Measurements from ENCODE around the gene WNT11. TPM values are rescaled to one million over a fixed set of nuclear protein-coding genes. Genes with fewer than 3 reads are reported as not detected.

Gene WNT11
- total and polyA plus RNA-seq, 5 experiments from 2014 or later = 0.09 to 0.81 (median 0.24) TPM; not detected in 2

DNA sequence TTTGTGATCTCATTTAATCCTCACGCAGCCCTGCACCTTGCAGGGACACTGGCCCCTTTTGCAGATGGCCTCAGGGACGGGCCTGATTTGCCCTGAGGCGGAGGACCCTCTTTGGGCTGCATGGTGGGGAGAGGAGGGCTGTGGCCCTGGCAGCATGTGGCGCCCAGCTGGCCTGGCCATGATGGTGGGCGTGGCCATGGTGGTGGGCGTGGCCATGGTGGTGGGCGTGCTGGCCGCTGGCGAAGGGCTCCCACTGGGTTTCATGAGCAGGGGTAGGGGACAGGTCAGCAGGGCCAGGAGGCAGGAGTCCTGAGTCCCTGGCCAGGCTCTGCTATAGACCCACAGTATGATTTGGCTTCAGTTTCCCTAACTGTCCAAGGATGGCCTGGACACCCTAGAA lies 13.1 kb downstream of the WNT11 start:
- Mint-ChIP-seq H3K27ac (no peak overlapping the region), H3K27me3 (no peaks in the 10 kb centered on the region), H3K36me3 (no peaks in the 10 kb centered on the region), H3K4me1 (no peaks in the 10 kb centered on the region), H3K9me3 (no peaks in the 10 kb centered on the region), H3K4me3 (no peak overlapping the region)
- DNase-seq (no peak), ATAC-seq (no peak)
- POLR2A ChIA-PET = no interaction called here

- DNase-seq = no peak
- ATAC-seq = no peak
- Mint-ChIP-seq H3K4me1 (no peaks in the 10 kb centered on the region), H3K27me3 (no peaks in the 10 kb centered on the region), H3K4me3 (no peak overlapping the region), H3K36me3 (no peaks in the 10 kb centered on the region), H3K9me3 (no peaks in the 10 kb centered on the region), H3K27ac (no peak overlapping the region)
- POLR2A ChIA-PET = no interaction called here
These were observed 15.9 kb downstream of the WNT11 start for GRCh38 chr11:76190376-76190775.

- Mint-ChIP-seq H3K27me3 (no peaks in the 10 kb centered on the region), H3K9me3 (no peaks in the 10 kb centered on the region), H3K36me3 (no peaks in the 10 kb centered on the region), H3K4me3 (no peak overlapping the region), H3K27ac (peak overlapping the region in 1 of 10 donors; percentile 36), H3K4me1 (no peaks in the 10 kb centered on the region)
- ATAC-seq = no peak
- no peak for DNase-seq
- POLR2A ChIA-PET = no interaction called here
These were observed 16.6 kb downstream of the WNT11 start for GRCh38 chr11:76189682-76190081.

- ATAC-seq (no peak), DNase-seq (no peak)
- Mint-ChIP-seq H3K36me3 (no peaks in the 10 kb centered on the region), H3K4me3 (no peak overlapping the region), H3K27me3 (no peaks in the 10 kb centered on the region), H3K9me3 (no peaks in the 10 kb centered on the region), H3K27ac (peak overlapping the region in 1 of 10 donors; percentile 53), H3K4me1 (no peaks in the 10 kb centered on the region)
- POLR2A ChIA-PET = no interaction called here
These were observed 17.4 kb downstream of the WNT11 start for GRCh38 chr11:76188873-76189272.

DNA sequence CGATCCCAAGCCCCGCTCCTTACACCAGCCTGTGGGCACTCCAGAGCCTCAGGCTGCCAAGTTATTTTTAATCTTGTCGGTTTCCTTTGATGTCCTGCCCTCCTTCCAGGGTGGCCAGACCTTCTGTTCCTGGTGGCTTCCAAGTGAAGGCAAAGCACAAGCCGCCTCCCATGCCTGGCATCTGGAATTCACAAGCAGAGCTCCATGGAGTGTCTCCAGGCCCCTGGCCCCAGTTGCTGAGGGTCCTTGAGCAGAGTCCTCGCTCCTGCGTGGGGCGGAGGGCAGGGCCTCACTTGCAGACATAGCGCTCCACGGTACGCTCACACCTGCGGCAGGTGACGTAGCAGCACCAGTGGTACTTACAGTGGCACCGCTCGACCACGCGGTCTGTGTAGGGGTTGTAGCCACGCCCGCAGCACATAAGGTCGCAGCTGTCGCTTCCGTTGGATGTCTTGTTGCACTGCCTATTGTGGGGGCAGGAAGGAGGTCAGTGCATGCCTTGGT lies 19.5 kb downstream of the WNT11 start:
- peaks cover 0 to 2% (median 0%) of the 10 kb centered on the region in 5 donors for H3K27me3 Mint-ChIP-seq
- POLR2A ChIA-PET = no interaction called here
- ATAC-seq = no peak

DNA sequence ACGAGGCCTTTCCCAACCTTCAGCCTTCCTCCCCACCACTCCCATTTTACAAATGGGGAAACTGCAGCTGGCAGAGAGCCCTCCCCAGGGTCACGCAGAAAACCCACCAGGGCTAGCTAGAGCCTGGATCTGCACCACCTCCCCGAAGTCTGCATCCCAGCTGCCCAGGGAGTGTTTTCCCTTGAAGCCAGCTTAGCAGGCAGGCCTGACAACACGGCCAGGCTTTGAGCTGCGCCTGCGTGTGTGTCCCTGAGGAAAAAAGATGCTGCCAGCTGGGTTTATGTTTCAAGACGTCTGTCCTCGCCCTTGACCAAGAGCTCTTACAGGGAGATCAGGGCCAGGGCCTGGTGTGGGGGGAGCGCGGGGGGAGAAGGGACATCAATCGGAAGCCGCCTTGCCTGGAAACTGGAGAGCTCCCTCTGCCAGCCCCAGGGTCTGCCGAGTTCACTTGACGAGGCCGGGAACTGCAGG lies 20.3 kb downstream of the WNT11 start:
- Mint-ChIP-seq H3K27ac (no peak overlapping the region), H3K27me3 (peaks cover 0 to 2% (median 0%) of the 10 kb centered on the region in 5 donors), H3K9me3 (no peaks in the 10 kb centered on the region), H3K4me1 (no peaks in the 10 kb centered on the region), H3K4me3 (no peak overlapping the region), H3K36me3 (no peaks in the 10 kb centered on the region)
- POLR2A ChIA-PET = no interaction called here
- ATAC-seq = no peak
- DNase-seq = no peak

More for the DNA sequence above, 19.5 kb downstream of the WNT11 start:
- Mint-ChIP-seq H3K4me3 (no peak overlapping the region), H3K36me3 (no peaks in the 10 kb centered on the region), H3K9me3 (no peaks in the 10 kb centered on the region), H3K4me1 (no peaks in the 10 kb centered on the region), H3K27ac (no peak overlapping the region)
- no peak for DNase-seq

GRCh38 chr11:76185511-76185910 lies 20.8 kb downstream of the WNT11 start:
- H3K9me3 Mint-ChIP-seq = no peaks in the 10 kb centered on the region
- no peak overlapping the region for H3K4me3 Mint-ChIP-seq
- POLR2A ChIA-PET = no interaction called here
- H3K36me3 Mint-ChIP-seq = no peaks in the 10 kb centered on the region
- DNase-seq (no peak), ATAC-seq (no peak)
- peak overlapping the region in 1 of 10 donors; percentile 74 for H3K27ac Mint-ChIP-seq
- no peaks in the 10 kb centered on the region for H3K4me1 Mint-ChIP-seq
- H3K27me3 Mint-ChIP-seq = peaks cover 0 to 2% (median 0%) of the 10 kb centered on the region in 5 donors

- ATAC-seq (no peak), DNase-seq (no peak)
- Mint-ChIP-seq H3K4me3 (no peak overlapping the region), H3K9me3 (no peaks in the 10 kb centered on the region), H3K4me1 (no peaks in the 10 kb centered on the region), H3K27me3 (peaks cover 0 to 2% (median 0%) of the 10 kb centered on the region in 5 donors), H3K27ac (peak overlapping the region in 1 of 10 donors; percentile 60), H3K36me3 (no peaks in the 10 kb centered on the region)
- POLR2A ChIA-PET = no interaction called here
These were observed 21.7 kb downstream of the WNT11 start for GRCh38 chr11:76184551-76184993.

DNA sequence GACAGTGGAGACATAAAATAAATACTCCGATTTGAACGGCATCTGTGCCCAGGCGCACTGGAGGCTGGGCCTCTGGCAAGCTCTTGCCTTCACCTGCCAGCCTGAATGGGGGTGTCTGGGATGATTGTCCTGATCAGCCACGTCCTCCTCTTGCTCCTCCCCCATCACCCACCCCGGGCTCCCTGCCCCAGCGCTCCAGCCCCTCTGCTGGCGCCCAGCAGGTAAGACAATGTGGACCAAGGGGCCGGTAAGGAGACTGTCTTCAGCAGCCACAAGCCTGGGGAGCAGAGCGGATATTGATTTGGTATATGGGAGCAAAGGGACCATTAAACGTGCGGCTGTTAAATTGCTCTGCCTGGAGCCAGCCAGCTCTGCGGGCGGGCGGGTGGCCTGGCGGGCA lies 24.9 kb downstream of the WNT11 start:
- no peaks in the 10 kb centered on the region for H3K4me1 Mint-ChIP-seq
- no peak for DNase-seq
- no peak overlapping the region for H3K4me3 Mint-ChIP-seq
- no peak for ATAC-seq
- POLR2A ChIA-PET = interaction anchor here (0.6 kb wide), 1 partner anchor 44 kb away, joined by 3 read pairs; no protein-coding TSS in a partner anchor
- no peaks in the 10 kb centered on the region for H3K36me3 Mint-ChIP-seq
- H3K9me3 Mint-ChIP-seq = no peaks in the 10 kb centered on the region
- H3K27ac Mint-ChIP-seq = no peak overlapping the region
- peaks cover 0 to 4% (median 0%) of the 10 kb centered on the region in 5 donors for H3K27me3 Mint-ChIP-seq

- H3K27me3 Mint-ChIP-seq = peaks cover 0 to 4% (median 0%) of the 10 kb centered on the region in 5 donors
- DNase-seq = no peak
- ATAC-seq = no peak
- H3K36me3 Mint-ChIP-seq = no peaks in the 10 kb centered on the region
- H3K9me3 Mint-ChIP-seq = no peaks in the 10 kb centered on the region
- POLR2A ChIA-PET = no interaction called here
- H3K4me1 Mint-ChIP-seq = no peaks in the 10 kb centered on the region
- no peak overlapping the region for H3K27ac Mint-ChIP-seq
- no peak overlapping the region for H3K4me3 Mint-ChIP-seq
These were observed 27.2 kb downstream of the WNT11 start for GRCh38 chr11:76179147-76179546.

DNA sequence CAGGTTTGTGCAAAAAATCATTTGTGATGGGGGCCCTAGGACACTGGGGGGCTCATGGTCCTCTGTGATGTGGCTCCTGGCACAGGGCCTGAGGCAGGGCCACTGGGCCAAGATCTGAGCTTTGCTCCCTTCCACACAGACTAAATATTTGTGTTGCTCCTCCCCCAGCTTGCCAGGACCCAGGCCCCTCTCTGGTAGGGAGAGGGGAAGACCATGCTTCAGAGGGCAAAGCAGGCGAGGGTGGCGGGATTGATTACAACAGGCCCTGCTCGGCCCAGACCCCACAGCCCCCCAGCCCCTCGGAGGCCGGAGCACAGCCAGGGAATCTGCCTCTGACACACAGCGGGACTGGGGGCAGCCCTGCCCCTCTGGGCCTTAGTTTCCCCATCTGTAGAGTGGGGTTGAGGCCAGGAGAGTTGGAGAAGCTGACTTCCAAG lies 29.0 kb downstream of the WNT11 start:
- POLR2A ChIA-PET = no interaction called here
- Mint-ChIP-seq H3K4me1 (peaks cover 0 to 4% (median 2%) of the 10 kb centered on the region in 4 donors), H3K9me3 (no peaks in the 10 kb centered on the region), H3K4me3 (no peak overlapping the region), H3K27me3 (peaks cover 0 to 3% (median 0%) of the 10 kb centered on the region in 5 donors), H3K36me3 (no peaks in the 10 kb centered on the region), H3K27ac (no peak overlapping the region)
- ATAC-seq = no peak
- no peak for DNase-seq

GRCh38 chr11:76176463-76176862 lies 29.8 kb downstream of the WNT11 start:
- Mint-ChIP-seq H3K27ac (no peak overlapping the region), H3K27me3 (peaks cover 0 to 6% (median 0%) of the 10 kb centered on the region in 5 donors), H3K4me1 (peaks cover 0 to 4% (median 2%) of the 10 kb centered on the region in 4 donors), H3K9me3 (no peaks in the 10 kb centered on the region), H3K4me3 (no peak overlapping the region), H3K36me3 (no peaks in the 10 kb centered on the region)
- no peak for ATAC-seq
- POLR2A ChIA-PET = no interaction called here
- no peak for DNase-seq

DNA sequence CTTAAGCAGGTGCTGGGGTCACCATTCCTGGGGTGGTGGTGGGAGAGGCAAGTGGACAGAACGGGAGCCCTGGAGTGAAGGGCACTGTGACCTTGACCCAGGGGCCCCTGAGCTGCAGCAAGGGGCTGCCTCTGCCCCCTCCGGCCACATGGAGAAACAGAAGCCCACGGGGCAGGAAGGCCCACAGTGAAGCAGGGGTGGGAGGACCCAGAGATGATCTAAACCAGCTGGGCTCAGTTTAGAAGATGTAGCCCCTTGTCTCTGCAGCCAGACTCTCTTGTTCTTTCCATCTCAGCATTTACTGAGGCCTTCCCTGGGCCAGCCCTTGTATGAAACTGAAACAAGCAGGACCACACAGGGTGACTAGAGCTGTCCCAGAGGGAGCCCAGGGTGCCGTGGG lies 30.5 kb downstream of the WNT11 start:
- DNase-seq = no peak

DNA sequence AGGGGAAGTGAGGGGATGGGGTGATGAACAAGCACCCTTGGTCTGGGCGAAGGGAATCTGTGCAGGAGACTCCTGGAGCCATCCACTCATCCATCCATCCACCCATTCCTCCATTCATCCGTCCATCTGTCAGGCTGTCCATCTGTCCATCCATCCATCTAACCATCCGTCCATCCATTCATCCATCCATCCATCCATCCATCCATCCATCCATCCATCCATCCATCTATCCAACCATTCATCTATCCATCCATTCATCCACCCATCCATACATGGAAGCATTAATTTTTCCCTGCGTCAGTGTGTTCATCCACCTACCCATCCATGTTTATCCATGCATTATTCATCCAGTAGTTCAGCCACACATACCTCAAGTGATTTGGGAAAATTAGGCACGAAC lies 32.0 kb downstream of the WNT11 start:
- H3K36me3 Mint-ChIP-seq = no peaks in the 10 kb centered on the region
- peaks cover 0 to 4% (median 2%) of the 10 kb centered on the region in 4 donors for H3K4me1 Mint-ChIP-seq
- H3K27ac Mint-ChIP-seq = peak overlapping the region in 1 of 10 donors; percentile 23
- POLR2A ChIA-PET = no interaction called here
- H3K27me3 Mint-ChIP-seq = peaks cover 0 to 6% (median 0%) of the 10 kb centered on the region in 5 donors
- ATAC-seq (no peak), DNase-seq (no peak)
- no peaks in the 10 kb centered on the region for H3K9me3 Mint-ChIP-seq
- no peak overlapping the region for H3K4me3 Mint-ChIP-seq

More for the DNA sequence above, 30.5 kb downstream of the WNT11 start:
- Mint-ChIP-seq H3K36me3 (no peaks in the 10 kb centered on the region), H3K27ac (peak overlapping the region in 1 of 10 donors; percentile 75), H3K4me1 (peaks cover 0 to 4% (median 2%) of the 10 kb centered on the region in 4 donors), H3K4me3 (no peak overlapping the region), H3K9me3 (no peaks in the 10 kb centered on the region), H3K27me3 (peaks cover 0 to 6% (median 0%) of the 10 kb centered on the region in 5 donors)
- POLR2A ChIA-PET = no interaction called here
- ATAC-seq = no peak

All from naive thymus-derived CD8-positive, alpha-beta T cell (primary cell).